ENCODE data around the gene PPP4R4.
"Not testable (repeated sequence)": the region's sequence is repeated elsewhere in the genome, so short reads cannot be mapped to it uniquely, and the experiment has no call there.

PPP4R4 gene

DNA sequence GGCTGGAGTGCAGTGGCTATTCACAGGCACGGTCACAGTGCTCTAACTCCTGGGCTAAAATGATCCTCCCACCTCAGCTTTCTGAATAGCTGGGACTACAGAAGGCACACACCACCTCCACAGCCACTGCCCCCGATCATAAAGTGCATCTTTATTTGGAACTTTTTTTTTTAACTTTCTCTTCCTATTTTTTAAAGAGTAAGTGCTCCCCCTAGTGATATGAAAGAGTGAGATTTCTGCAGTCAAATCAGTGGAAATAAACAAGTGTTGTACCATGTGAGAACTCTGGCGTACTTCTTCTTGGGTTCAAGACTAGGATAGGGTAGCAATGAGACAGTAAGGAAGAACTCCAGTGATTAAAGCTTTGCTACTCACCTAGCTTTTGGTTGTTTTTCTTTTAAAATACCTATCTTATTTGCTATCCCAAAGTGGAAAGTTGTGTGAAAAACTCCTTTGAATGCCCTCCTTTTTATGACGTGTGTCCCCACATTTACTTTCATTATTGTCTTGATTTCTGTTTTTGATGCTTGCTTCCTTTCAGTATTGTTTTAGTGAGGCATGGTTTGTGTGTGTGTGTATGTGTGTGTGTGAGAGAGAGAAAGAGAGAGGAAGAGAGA, 6.6 kb downstream of the PPP4R4 start:
- no peak for DNase-seq

- no peak for DNase-seq
These were observed 7.7 kb downstream of the PPP4R4 start for GRCh38 chr14:94181835-94182234.

DNA sequence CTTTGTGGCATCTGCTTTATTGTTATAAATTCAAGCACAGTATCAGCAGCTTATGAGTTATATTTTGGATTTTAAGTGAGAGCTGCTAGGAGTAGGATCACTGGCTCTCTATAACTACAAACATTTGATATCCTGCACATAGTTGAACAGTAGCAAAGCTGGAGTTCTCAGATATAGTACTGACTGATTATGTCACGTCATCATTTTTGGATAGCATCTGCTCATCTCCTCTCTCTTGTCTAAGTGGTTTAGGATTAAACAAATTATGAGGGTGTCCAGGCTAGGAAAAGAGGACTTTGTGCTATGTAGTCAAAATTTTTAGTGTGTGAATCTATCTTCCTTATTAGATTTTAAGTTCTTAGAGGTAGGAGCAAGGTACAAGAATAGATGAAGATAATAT, 18.4 kb downstream of the PPP4R4 start:
- DNase-seq = no peak

GRCh38 chr14:94193776-94194175, 19.7 kb downstream of the PPP4R4 start:
- DNase-seq = no peak

- no peak for DNase-seq
These were observed 21.9 kb downstream of the PPP4R4 start for GRCh38 chr14:94196057-94196456.

DNA sequence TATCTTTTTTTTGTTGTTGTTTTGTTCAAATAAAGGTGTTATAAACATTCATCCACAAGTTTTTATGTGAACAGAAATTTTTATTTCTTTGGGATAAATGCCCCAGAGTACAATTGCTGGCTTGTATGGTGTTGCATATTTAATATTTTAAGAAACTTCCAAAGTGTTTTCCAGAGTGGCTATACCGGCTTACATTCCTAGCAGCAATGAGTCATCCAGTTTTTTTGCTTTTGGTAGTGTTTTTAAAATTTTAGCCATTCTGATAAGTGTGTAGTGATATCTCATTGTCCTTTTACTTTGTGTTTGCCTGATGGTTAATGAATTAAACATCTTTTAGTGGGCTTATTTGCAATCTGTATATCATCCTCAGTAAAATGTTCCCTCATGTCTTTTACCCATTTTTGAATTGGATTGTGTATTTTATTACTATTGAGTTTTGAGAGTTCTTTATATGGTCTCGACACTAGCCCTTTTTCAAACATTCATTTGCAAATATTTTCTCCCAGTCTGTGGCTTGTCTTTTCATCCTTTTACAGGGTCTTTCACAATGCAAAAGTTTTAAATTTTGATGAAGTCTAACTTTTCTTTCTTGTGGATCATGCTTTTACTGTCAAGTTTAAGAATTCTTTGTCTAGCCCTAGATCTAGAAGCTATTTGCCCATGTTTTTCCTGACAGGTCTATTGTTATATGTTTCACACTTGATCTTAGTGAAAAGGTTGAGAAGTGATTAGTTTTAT, 29.5 kb downstream of the PPP4R4 start:
- no peak for DNase-seq

DNA sequence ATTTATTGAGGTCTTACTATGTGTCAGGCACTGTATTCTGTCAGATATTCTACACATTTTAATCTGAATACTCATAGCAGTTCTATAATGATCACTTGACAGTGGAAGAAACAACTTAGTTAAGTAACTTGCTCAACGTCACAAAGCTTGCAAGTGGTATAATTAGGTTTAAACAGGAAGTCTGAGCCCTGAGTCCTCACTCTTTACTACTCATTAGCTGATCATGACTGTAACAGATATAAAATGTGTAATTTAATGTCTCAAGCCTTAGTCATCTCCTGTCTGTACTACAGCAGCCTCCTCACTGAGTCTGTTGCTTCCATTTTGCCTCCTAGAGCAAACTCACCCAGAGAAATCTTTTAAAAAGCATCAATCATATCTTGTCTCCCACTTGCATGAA, 38.9 kb downstream of the PPP4R4 start:
- no peak for DNase-seq

- no peak for DNase-seq
These were observed 39.6 kb downstream of the PPP4R4 start for GRCh38 chr14:94213741-94214140.

DNA sequence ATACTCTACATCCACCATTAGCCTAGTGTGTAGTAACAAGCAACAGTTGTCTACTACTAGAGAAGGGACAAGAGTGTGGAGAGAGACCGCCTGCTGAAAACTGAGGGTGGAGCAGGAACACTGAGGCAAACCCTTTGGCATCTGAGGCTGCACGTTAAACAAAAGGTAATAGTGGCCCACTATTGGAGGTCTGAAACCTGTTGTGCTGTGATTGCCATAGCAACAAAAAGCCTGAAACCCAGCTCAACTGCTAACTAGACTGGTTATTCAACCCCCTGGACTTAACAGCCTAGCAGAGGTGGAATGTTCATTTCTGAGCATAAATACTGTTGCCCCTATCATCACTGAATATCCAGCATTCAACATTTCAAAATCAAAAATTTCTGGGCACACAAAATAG, 43.0 kb downstream of the PPP4R4 start:
- DNase-seq = no peak

- DNase-seq = not testable (repeated sequence)
These were observed 44.2 kb downstream of the PPP4R4 start for GRCh38 chr14:94218198-94218886.

DNA sequence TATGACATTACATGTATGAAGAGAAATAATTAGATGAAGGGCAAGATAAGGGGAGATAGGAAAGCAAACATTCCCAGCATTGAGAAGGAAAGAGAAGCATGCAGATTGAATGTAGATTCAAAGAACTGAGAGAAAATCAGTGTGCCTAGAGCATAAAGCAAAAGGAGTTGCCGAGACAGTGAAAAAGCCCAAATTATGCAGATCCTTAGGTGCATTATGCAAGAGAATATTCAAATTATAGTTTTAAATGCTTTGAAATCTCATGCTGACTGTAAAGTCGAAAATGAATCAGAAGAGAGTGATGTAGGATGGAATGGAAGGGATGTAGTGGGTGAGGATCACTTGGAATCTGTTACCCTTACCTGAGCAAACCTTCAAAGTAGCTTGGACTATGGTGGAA, 49.9 kb downstream of the PPP4R4 start:
- DNase-seq = no peak

DNA sequence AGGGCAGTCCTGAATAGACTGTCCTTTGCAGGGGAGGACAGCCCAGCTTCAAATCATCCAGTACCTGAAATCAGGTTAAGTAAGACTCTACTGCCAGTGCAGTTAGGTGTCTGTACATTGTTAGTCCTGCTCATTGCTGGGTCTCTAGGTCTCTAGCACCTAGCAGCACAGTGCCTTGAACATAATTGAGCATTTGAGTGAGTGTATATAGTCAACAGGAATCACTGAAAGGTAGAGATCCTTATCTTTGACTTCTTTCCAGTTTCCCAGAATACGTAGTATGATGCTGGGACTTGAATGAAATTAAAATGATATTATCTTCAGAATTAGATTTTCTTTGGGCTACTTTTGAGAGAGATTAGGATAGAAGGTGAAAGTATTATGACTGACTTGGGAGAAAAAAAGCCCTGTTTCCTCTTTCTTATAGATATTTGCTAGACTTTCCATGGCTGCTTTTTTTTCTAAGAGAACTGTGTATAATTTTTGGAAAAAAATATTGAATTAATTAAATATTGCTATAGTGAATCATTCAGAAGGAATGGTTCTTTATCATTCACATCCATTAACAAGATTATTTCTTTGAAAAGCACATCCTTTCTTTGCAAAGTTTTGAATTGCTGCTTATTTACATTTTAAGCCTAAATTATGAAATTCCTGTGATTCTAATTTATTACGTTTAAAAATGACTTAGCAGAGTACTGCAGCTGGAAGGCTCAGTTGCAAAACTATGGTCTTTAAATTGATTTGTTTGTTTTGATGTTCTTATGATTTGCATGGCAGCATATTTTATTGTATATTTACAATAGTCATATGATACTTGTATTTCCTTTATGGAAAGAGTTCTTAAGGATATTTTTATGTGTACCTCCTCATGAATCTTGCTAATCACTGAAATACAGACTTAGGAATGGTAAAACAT, 51.6 kb downstream of the PPP4R4 start:
- DNase-seq = no peak

- no peak for DNase-seq
These were observed 52.9 kb downstream of the PPP4R4 start for GRCh38 chr14:94227029-94227428.

- no peak for DNase-seq
These were observed 62.9 kb downstream of the PPP4R4 start for GRCh38 chr14:94237046-94237445.

DNA sequence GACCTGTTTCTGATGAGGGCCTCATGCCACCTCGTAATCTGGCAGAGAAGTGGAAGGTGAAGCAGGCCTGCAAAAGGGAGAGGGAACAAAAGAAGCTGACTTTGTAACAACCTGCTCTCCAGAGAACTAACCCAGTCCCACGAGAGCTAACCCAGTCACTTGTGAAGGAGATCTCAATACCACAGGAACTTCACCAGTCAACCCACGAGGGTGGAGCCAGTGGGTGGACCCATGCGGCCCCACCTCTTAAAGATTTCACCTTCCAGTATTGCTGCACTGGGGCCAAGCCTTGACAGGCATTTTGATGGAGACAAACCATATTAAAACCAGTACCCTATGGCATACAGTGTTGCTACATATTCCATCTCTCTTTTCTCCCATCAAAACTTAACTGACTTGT, 63.9 kb downstream of the PPP4R4 start:
- no peak for DNase-seq

GRCh38 chr14:94239406-94239805, 65.3 kb downstream of the PPP4R4 start:
- no peak for DNase-seq

- no peak for DNase-seq
These were observed 70.1 kb downstream of the PPP4R4 start for GRCh38 chr14:94244182-94244581.

DNA sequence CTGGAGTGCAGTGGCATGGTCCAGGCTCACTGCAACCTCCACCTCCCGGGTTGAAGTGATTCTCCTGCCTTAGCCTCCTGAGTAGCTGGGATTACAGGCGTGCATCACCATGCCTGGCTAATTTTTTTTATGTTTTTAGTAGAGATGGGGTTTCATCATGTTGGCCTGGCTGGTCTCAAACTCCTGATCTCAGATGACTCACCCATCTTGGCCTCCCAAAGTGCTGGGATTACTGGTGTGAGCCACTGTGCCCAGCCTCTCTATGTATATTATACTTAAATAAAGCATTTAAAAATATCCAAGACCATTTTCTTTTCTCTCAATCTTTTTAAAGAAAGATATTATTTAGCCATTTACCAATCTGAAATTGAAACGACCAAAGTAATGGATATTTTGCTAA, 90.1 kb downstream of the PPP4R4 start:
- not testable (repeated sequence) for DNase-seq

GRCh38 chr14:94267352-94267751, 93.2 kb downstream of the PPP4R4 start:
- no peak for DNase-seq

DNA sequence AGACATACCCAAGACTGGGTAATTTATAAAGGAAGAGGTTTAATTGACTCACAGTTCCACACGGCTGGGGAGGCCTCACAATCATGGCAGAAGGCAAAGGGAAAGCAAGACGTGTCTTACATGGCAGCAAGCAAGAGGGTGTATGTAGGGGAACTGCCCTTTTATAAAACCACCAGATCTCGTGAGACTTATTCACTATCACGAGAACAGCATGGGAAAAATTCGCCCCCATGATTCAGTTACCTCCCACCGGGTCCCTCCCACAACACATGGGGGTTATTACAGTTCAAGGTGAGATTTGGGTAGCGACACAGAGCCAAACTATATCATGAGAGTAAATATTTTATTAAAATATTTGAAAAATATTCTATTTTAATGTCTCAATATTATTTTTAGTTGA, 94.5 kb downstream of the PPP4R4 start:
- not testable (repeated sequence) for DNase-seq

DNA sequence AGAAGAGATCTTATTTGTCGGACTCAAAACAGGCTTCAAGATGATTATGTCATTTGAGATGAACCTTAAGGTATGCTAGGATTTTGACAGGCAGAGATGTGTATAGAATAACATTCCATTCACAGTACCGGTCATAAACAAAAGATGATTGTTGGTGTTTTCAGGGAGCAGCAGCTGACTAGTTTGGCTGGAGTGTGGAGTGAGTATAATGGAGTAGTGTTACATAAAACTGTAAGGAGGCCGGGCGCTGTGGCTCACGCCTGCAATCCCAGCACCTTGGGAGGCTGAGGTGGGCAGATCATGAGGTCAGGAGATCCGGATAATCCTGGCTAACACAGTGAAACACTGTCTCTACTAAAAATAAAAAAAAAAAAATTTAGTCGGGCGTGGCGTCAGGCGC, 95.0 kb downstream of the PPP4R4 start:
- no peak for DNase-seq

DNA sequence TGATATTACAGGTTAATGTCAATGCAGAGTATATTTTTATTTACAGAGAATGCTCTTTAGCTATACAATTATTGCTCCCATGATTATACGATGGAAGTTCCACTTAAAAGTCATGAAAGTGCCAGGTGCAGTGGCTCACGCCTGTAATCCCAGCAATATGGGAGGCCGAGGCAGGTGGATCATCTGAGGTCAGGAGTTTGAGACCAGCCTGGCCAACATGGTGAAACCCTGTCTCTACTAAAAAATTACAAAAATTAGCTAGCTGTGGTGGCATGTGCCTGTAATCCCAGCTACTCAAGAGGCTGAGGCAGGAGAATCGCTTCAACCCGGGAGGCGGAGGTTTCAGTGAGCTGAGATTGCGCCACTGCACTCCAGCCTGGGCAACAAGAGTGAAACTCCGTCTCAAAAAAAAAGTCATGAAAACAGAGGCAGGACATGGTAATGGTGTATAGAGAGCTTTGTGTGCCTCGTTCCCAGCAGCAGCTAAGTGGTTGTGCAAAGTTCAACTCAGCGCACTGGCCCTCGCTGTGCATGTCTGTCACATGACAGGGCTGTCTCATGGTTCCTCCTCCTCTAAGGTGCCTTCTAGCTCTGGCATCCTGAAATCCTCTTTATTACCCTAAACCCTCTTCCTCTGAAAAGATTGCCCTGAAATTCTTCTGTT, 102.9 kb downstream of the PPP4R4 start:
- DNase-seq = not testable (repeated sequence)

DNA sequence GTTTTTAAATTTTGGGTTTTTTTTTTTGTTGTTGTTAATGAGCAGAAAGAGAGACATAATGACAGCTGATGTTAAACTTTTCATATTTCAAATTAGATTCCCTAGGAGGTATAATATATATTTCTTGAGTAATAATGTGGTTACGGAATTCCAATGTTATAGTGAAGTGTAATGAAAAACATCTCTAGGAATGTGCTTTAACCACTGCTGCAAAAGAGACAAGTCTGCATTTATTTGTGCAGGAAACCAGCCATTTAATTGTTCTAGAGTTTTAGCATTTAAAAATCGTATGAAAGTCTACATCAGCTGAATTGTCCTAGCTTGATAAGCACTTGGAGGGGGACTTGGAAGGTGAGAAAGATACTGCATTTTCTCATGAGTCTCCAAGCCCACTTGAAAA, 104.6 kb downstream of the PPP4R4 start:
- no peak for DNase-seq
